ENCODE measurements around the gene MAN1A1. TPM values are rescaled to one million over a fixed set of nuclear protein-coding genes. Genes with fewer than 3 reads are reported as not detected.

MAN1A1 gene
- total and polyA plus RNA-seq, 2 experiments from 2014 or later, result 2.0 to 8.7 TPM

GRCh38 chr6:119285908-119286625 lies 63.5 kb downstream of the MAN1A1 start:
- H3K4me1 Mint-ChIP-seq, result no peaks in the 10 kb centered on the region
- no peak overlapping the region for H2AFZ ChIP-seq
- H3K4me3 Mint-ChIP-seq, result no peak overlapping the region
- TF ChIP-seq ZNF114 (CRISPR knock-in tag; IDR thresholded peaks at IDR 0.05), result no peak
- TF ChIP-seq POLR2AphosphoS5 (IDR thresholded peaks at IDR 0.05; ENCODE audit: low read depth), result no peak
- TF ChIP-seq JUNB (IDR thresholded peaks at IDR 0.05; ENCODE audit: unreplicated experiment), result no peak
- no peak for TF ChIP-seq CREB1 (CRISPR knock-in tag; IDR thresholded peaks at IDR 0.05; ENCODE audit: low read depth)
- no peak for TF ChIP-seq REST (IDR thresholded peaks at IDR 0.05; ENCODE audit: unreplicated experiment)
- TF ChIP-seq ZNF462 (CRISPR knock-in tag; IDR thresholded peaks at IDR 0.05), result no peak
- no peak for TF ChIP-seq CTCF (conservative IDR thresholded peaks at IDR 0.05; ENCODE audit: low read depth in 2 of 2)
- TF ChIP-seq EZH2phosphoT487 (IDR thresholded peaks at IDR 0.05; ENCODE audit: unreplicated experiment), result no peak
- TF ChIP-seq ETS1 (IDR thresholded peaks at IDR 0.05), result no peak
- TF ChIP-seq ZNF331 (CRISPR knock-in tag; IDR thresholded peaks at IDR 0.05; ENCODE audit: low read depth), result no peak
- TF ChIP-seq EZH2 (IDR thresholded peaks at IDR 0.05; ENCODE audit: low read depth, unreplicated experiment), result no peak
- TF ChIP-seq NANOG (IDR thresholded peaks at IDR 0.05; ENCODE audit: borderline replicate concordance), result no peak
- TF ChIP-seq STAT1 (IDR thresholded peaks at IDR 0.05; ENCODE audit: unreplicated experiment), result no peak
- H3K27me3 Mint-ChIP-seq (ENCODE audit: insufficient read depth, low read depth, poor library complexity), result no peaks in the 10 kb centered on the region
- no peaks in the 10 kb centered on the region for H3K36me3 ChIP-seq (ENCODE audit: insufficient read depth)
- no peak overlapping the region for H3K27ac Mint-ChIP-seq
- no peaks in the 10 kb centered on the region for H3K27me3 ChIP-seq (ENCODE audit: insufficient read depth)
- no peaks in the 10 kb centered on the region for H3F3A ChIP-seq (replicated peaks; ENCODE audit: low read depth)
- H3K9me3 Mint-ChIP-seq, result no peaks in the 10 kb centered on the region
- H3K36me3 Mint-ChIP-seq (ENCODE audit: low read depth), result peaks cover 6% of the 10 kb centered on the region
- no peak for DNase-seq (ENCODE audit: low spot score)
- no peak overlapping the region for H3K4me3 ChIP-seq
- no peaks in the 10 kb centered on the region for H3K79me2 ChIP-seq (replicated peaks; ENCODE audit: insufficient read depth)
- H3K27ac ChIP-seq (ENCODE audit: low read depth), result no peak overlapping the region
- no peaks in the 10 kb centered on the region for H3K9me2 ChIP-seq (ENCODE audit: insufficient read depth)
- no peaks in the 10 kb centered on the region for H3K4me1 ChIP-seq (ENCODE audit: insufficient read depth)
- no peak for ATAC-seq
- no peaks in the 10 kb centered on the region for H4K20me1 ChIP-seq (replicated peaks; ENCODE audit: insufficient read depth)
- H3K4me2 ChIP-seq, result no peak overlapping the region
